ENCODE results near the gene CREB3L2. TPM values are rescaled to one million over a fixed set of nuclear protein-coding genes. Genes with fewer than 3 reads are reported as not detected.
"Not testable (repeated sequence)": the region's sequence is repeated elsewhere in the genome, so short reads cannot be mapped to it uniquely, and the experiment has no call there.

CREB3L2 gene
- total and polyA plus RNA-seq, 4 experiments from 2014 or later: 6.8 to 41.3 (median 28.3) TPM

DNA sequence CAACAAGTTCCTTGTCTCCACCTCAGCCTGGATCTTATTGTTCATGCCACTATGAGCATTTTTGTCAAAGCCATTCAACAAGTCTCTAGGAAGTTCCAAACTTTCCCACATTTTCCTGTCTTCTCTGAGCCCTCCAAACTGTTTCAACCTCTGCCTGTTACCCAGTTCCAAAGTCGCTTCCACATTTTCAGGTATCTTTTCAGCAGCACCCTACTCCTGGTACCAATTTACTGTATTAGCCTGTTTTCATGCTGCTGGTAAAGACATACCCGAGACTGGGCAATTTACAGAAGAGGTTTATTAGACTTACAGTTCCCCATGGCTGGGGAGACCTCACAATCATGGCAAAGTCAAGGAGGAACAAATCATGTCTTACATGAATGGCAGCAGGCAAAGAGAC lies 168.9 kb downstream of the CREB3L2 start:
- H3K27ac Mint-ChIP-seq; H3K4me1 ChIP-seq (ENCODE audit: insufficient read depth, low read length); H3K9me3 ChIP-seq (ENCODE audit: control insufficient read depth in 1 of 2, low read length in 2 of 2); intact Hi-C loops (cut with micrococcal nuclease); POLR2A ChIA-PET (ENCODE audit: partially characterized antibody); H3K36me3 Mint-ChIP-seq; CTCF ChIA-PET (ENCODE audit: partially characterized antibody); H3K4me1 Mint-ChIP-seq; H3K4me3 Mint-ChIP-seq; H3K27me3 ChIP-seq (ENCODE audit: insufficient read depth, low read length); H3K4me3 ChIP-seq (ENCODE audit: low read length in 2 of 2); H3K27ac ChIP-seq (ENCODE audit: low read depth, low read length); H3K36me3 ChIP-seq (ENCODE audit: insufficient read depth, low read length): not testable (repeated sequence)
- peaks cover 16 to 17% of the 10 kb centered on the region in 2 donors for H3K27me3 Mint-ChIP-seq
- peak in 1 of 5 donors; percentile 28 for DNase-seq
- H3K9me3 Mint-ChIP-seq: peaks cover 0 to 35% (median 20%) of the 10 kb centered on the region in 8 donors

DNA sequence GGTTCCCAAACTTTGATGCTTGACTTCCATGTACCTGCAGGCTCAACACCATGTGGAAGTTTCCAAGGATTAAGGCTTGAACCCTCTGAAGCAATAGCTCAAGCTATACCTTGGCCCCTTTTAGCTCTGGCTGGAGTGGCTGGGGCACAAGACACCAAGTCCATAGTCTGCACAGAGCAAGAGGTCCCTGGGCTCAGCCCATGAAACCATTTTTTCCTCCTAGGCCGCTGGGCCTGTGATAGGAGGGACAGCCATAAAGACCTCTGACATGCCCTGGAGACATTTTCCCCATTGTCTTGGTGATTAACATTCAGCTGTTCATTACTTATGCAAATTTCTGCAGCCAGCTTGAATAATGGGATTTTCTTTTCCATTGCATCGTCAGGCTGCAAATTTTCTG lies 169.5 kb downstream of the CREB3L2 start:
- Mint-ChIP-seq H3K27me3 (peaks cover 14 to 19% of the 10 kb centered on the region in 2 donors), H3K4me3 (no peak overlapping the region), H3K27ac (no peak overlapping the region), H3K4me1 (no peaks in the 10 kb centered on the region), H3K9me3 (peaks cover 0 to 35% (median 20%) of the 10 kb centered on the region in 8 donors), H3K36me3 (peaks cover 0 to 4% of the 10 kb centered on the region in 2 donors)
- DNase-seq: no peak
- Histone ChIP-seq H3K27ac (ENCODE audit: low read depth, low read length) (no peak overlapping the region), H3K4me3 (ENCODE audit: low read length in 2 of 2) (no peak overlapping the region), H3K36me3 (ENCODE audit: insufficient read depth, low read length) (no peaks in the 10 kb centered on the region), H3K27me3 (ENCODE audit: insufficient read depth, low read length) (no peaks in the 10 kb centered on the region), H3K4me1 (ENCODE audit: insufficient read depth, low read length) (no peaks in the 10 kb centered on the region), H3K9me3 (ENCODE audit: control insufficient read depth in 1 of 2, low read length in 2 of 2) (peaks cover 0 to 6% of the 10 kb centered on the region in 2 donors)
- intact Hi-C loops (cut with micrococcal nuclease): no loop called here
- ChIA-PET POLR2A (ENCODE audit: partially characterized antibody) (no interaction called here), CTCF (ENCODE audit: partially characterized antibody) (no interaction called here)

DNA sequence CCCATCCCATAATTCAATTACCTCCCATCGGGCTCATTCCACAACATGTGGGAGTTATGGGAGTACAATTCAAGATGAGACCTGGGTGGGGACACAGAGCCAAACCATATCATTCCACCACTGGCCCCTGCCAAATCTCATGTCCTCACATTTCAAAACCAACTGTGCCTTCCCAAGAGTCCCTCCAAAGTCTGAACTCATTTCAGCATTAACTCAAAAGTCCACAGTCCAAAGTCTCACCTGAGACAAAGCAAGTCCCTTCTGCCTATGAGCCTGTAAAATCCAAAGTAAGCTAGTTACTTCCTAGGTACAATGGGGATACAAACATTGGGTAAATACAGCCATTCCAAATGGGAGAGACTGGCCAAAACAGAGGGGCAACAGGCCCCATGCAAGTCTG lies 170.3 kb downstream of the CREB3L2 start:
- Mint-ChIP-seq H3K9me3 (peaks cover 0 to 35% (median 20%) of the 10 kb centered on the region in 8 donors), H3K27me3 (peaks cover 12 to 20% of the 10 kb centered on the region in 2 donors)
- H3K9me3 ChIP-seq (ENCODE audit: control insufficient read depth in 1 of 2, low read length in 2 of 2); DNase-seq; H3K27ac Mint-ChIP-seq; CTCF ChIA-PET (ENCODE audit: partially characterized antibody); H3K27ac ChIP-seq (ENCODE audit: low read depth, low read length); H3K36me3 Mint-ChIP-seq; H3K4me1 Mint-ChIP-seq; H3K4me1 ChIP-seq (ENCODE audit: insufficient read depth, low read length); H3K36me3 ChIP-seq (ENCODE audit: insufficient read depth, low read length); H3K4me3 Mint-ChIP-seq; POLR2A ChIA-PET (ENCODE audit: partially characterized antibody); H3K27me3 ChIP-seq (ENCODE audit: insufficient read depth, low read length); intact Hi-C loops (cut with micrococcal nuclease); H3K4me3 ChIP-seq (ENCODE audit: low read length in 2 of 2): not testable (repeated sequence)

DNA sequence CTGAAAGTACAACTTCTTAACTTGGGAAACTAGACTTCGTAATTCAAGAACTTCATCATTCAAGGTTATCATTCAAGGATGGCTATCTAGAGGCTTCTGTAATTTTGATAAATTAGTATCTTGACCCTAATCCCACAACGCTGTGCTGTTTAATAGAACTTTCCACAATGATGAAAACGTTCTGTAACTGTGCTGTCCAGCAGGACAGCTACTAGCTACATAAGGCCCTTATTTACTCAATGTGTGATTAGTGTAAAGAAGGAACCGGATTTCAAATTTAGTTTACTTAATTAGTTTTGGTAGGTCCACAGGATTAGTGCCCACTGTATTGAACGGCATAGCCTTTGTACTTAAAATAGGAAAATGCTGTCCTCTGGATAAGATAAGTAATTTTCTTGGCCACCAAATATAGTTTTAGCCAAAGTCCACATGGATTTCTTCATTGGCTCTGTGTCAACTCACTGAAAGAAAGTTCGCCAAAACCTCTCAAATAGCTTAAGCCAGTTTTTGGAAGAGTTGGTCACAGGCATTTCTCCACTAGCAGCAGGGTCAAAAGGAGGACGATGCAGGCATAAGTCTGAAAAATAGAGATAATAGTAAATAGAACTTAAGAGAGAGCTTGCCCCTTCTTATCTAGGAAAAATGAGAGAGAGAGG lies 172.4 kb downstream of the CREB3L2 start:
- H3K36me3 ChIP-seq (ENCODE audit: insufficient read depth, low read length): no peaks in the 10 kb centered on the region
- no peak overlapping the region for H3K27ac ChIP-seq (ENCODE audit: low read depth, low read length)
- H3K4me1 ChIP-seq (ENCODE audit: insufficient read depth, low read length): no peaks in the 10 kb centered on the region
- no peak overlapping the region for H3K27ac Mint-ChIP-seq
- no peaks in the 10 kb centered on the region for H3K27me3 ChIP-seq (ENCODE audit: insufficient read depth, low read length)
- peaks cover 0 to 33% (median 22%) of the 10 kb centered on the region in 8 donors for H3K9me3 Mint-ChIP-seq
- H3K9me3 ChIP-seq (ENCODE audit: control insufficient read depth in 1 of 2, low read length in 2 of 2): peaks cover 0 to 6% of the 10 kb centered on the region in 2 donors
- no peaks in the 10 kb centered on the region for H3K4me1 Mint-ChIP-seq
- H3K36me3 Mint-ChIP-seq: peaks cover 0 to 4% of the 10 kb centered on the region in 2 donors
- CTCF ChIA-PET (ENCODE audit: partially characterized antibody): no interaction called here
- H3K27me3 Mint-ChIP-seq: peaks cover 6 to 20% of the 10 kb centered on the region in 2 donors
- intact Hi-C loops (cut with micrococcal nuclease): no loop called here
- DNase-seq: no peak
- H3K4me3 Mint-ChIP-seq: no peak overlapping the region
- H3K4me3 ChIP-seq (ENCODE audit: low read length in 2 of 2): no peak overlapping the region
- POLR2A ChIA-PET (ENCODE audit: partially characterized antibody): no interaction called here

DNA sequence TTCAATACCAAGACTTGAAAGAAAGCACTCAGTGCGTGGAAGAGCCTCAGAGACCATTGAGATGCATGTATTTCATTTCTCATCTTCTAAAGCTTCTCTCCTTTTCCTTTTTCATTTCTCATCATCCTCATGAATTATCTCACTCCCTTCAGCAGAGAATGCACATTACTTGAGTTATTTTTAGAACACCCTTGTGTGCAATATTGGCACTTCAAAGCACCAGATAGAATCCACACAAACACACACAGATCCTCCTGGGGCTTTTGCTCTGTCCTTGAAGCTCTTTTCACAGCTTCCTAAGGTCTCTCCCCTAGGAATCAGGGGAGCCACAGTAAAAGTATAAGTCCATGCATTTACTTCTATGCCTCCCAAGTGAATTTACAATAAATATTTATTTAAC lies 173.4 kb downstream of the CREB3L2 start:
- CTCF ChIA-PET (ENCODE audit: partially characterized antibody): no interaction called here
- Histone ChIP-seq H3K4me3 (ENCODE audit: low read length in 2 of 2) (no peak overlapping the region), H3K9me3 (ENCODE audit: control insufficient read depth in 1 of 2, low read length in 2 of 2) (peaks cover 0 to 6% of the 10 kb centered on the region in 2 donors), H3K36me3 (ENCODE audit: insufficient read depth, low read length) (no peaks in the 10 kb centered on the region), H3K4me1 (ENCODE audit: insufficient read depth, low read length) (no peaks in the 10 kb centered on the region), H3K27ac (ENCODE audit: low read depth, low read length) (no peak overlapping the region), H3K27me3 (ENCODE audit: insufficient read depth, low read length) (no peaks in the 10 kb centered on the region)
- H3K27me3 Mint-ChIP-seq: peaks cover 6 to 18% of the 10 kb centered on the region in 2 donors
- no peak for DNase-seq
- POLR2A ChIA-PET (ENCODE audit: partially characterized antibody): no interaction called here
- no peaks in the 10 kb centered on the region for H3K4me1 Mint-ChIP-seq
- peaks cover 0 to 4% of the 10 kb centered on the region in 2 donors for H3K36me3 Mint-ChIP-seq
- no peak overlapping the region for H3K4me3 Mint-ChIP-seq
- intact Hi-C loops (cut with micrococcal nuclease): no loop called here
- H3K27ac Mint-ChIP-seq: no peak overlapping the region
- peaks cover 0 to 27% (median 18%) of the 10 kb centered on the region in 8 donors for H3K9me3 Mint-ChIP-seq

DNA sequence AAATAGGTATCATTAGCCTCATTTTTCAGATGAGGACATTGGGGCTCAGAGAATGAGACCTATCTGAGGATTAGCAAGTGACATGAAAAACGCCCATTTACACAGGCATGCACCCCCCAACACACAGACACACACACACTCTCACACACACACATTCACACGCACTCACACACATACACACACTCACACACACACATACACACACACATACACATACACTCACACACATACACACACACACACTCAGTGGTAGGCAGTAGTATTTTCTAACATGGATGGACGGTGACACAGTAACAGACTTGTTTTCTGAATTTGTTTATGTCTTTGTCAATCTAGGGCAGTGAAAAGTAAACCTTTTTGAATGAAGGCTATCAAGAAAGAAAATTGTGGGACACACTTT lies 176.4 kb downstream of the CREB3L2 start:
- Mint-ChIP-seq H3K27ac (no peak overlapping the region), H3K4me3 (no peak overlapping the region), H3K4me1 (no peaks in the 10 kb centered on the region), H3K9me3 (peaks cover 0 to 5% (median 2%) of the 10 kb centered on the region in 8 donors), H3K36me3 (no peaks in the 10 kb centered on the region), H3K27me3 (peaks cover 10 to 17% of the 10 kb centered on the region in 2 donors)
- CTCF ChIA-PET (ENCODE audit: partially characterized antibody): no interaction called here
- POLR2A ChIA-PET (ENCODE audit: partially characterized antibody): no interaction called here
- no peaks in the 10 kb centered on the region for H3K36me3 ChIP-seq (ENCODE audit: insufficient read depth, low read length)
- no peak overlapping the region for H3K27ac ChIP-seq (ENCODE audit: low read depth, low read length)
- no peaks in the 10 kb centered on the region for H3K9me3 ChIP-seq (ENCODE audit: control insufficient read depth in 1 of 2, low read length in 2 of 2)
- no peaks in the 10 kb centered on the region for H3K27me3 ChIP-seq (ENCODE audit: insufficient read depth, low read length)
- H3K4me3 ChIP-seq (ENCODE audit: low read length in 2 of 2): no peak overlapping the region
- DNase-seq: no peak
- intact Hi-C loops (cut with micrococcal nuclease): no loop called here
- no peaks in the 10 kb centered on the region for H3K4me1 ChIP-seq (ENCODE audit: insufficient read depth, low read length)
